HL-60 (cell line): ENCODE data around the gene TSSK2.

ENCODE experiments used
- GABPA ChIP-seq: IDR thresholded peaks from 2 replicates; pipeline ENCODE4 v1.6.1; 2012; ENCODE audit warnings: low read depth
- POLR2AphosphoS5 ChIP-seq: IDR thresholded peaks from 2 replicates; pipeline ENCODE4 v1.6.1; 2012; ENCODE audit warnings: low read depth
- REST ChIP-seq: IDR thresholded peaks from 2 replicates; pipeline ENCODE4 v1.6.1; 2012; ENCODE audit warnings: low read depth; ENCODE audit not compliant: insufficient replicate concordance
- SPI1 ChIP-seq: IDR thresholded peaks from 2 replicates; pipeline ENCODE4 v1.6.1; 2012; ENCODE audit warnings: low read depth, mild to moderate bottlenecking, borderline replicate concordance
- TF ChIP-seq, protein P1 (sequence below): IDR thresholded peaks from one replicate; pipeline ENCODE4 v1.5.1; 2011; ENCODE audit warnings: low read length, control low read depth, inconsistent platforms; ENCODE audit not compliant: insufficient read depth

DNA sequence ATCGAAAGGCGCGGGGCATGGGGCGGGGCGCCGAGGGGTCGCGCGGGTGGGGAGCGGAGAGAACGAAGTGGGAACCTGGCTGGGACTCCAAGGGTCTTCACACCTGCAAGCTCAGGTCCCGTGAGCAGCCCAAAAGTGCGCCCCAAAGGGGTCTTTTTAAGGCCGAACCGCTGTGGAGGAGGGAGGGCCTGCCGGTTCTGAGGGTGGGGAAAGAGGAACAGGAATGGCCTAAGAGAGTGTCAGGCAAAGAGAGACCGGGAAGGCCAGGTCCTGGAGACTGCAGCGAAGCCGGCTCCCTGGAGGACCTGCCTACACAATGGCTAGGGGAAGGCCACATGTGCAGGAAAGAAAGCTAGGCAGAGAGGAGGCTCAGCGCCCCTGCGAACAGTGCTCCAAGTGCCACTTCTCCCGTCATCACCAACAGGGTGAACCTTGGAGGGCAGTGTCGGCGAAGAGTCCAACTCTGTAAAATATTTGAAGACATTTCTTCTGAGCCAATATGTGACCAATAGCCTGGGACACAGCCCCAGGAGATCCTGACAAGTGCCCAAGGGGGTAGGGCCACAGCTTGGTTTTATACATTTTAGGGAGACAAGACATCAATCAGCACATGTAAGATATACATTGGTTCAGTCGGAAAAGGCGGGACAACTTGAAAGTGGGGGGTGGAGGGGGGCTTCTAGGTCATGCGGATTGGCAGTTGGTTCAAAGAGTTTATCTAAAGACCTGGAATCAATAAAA, 8.2 kb upstream of the TSSK2 start:
- TF ChIP-seq, protein P1, sequence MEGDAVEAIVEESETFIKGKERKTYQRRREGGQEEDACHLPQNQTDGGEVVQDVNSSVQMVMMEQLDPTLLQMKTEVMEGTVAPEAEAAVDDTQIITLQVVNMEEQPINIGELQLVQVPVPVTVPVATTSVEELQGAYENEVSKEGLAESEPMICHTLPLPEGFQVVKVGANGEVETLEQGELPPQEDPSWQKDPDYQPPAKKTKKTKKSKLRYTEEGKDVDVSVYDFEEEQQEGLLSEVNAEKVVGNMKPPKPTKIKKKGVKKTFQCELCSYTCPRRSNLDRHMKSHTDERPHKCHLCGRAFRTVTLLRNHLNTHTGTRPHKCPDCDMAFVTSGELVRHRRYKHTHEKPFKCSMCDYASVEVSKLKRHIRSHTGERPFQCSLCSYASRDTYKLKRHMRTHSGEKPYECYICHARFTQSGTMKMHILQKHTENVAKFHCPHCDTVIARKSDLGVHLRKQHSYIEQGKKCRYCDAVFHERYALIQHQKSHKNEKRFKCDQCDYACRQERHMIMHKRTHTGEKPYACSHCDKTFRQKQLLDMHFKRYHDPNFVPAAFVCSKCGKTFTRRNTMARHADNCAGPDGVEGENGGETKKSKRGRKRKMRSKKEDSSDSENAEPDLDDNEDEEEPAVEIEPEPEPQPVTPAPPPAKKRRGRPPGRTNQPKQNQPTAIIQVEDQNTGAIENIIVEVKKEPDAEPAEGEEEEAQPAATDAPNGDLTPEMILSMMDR: no peak
- TF ChIP-seq POLR2AphosphoS5: no peak
- TF ChIP-seq SPI1: peak; percentile 43; the same call in 1 of the 2 replicates
- no peak for TF ChIP-seq REST
- TF ChIP-seq GABPA: no peak
